Endothelial cell of umbilical vein (primary cell): Measurements from ENCODE around the gene MYO9A. TPM values are rescaled to one million over a fixed set of nuclear protein-coding genes. Genes with fewer than 3 reads are reported as not detected.

Experiments
- BruUV-seq: library from RNA; stranded (reverse); fragments of 400-500 nt; replicated peaks from 2 replicates; lab custom pipeline; 2021; lab: Mats Ljungman, UMichigan
- CTCF ChIA-PET: fragments of 300-600, 350-600 bp; sonication (Branson Sonifier 250); formaldehyde crosslinking; loops from one replicate; lab custom pipeline; 2021; ENCODE audit warnings: antibody characterized with exemption, inconsistent platforms; lab: Charles Lee
- POLR2A ChIA-PET: fragments of 300-600, 350-600 bp; sonication (Branson Sonifier 250); formaldehyde crosslinking; loops from one replicate; lab custom pipeline; 2021; ENCODE audit warnings: antibody characterized with exemption, inconsistent platforms; lab: Charles Lee
- DNase-seq: peaks from one replicate; pipeline ENCODE4 v3.0.0-alpha.2; 2011; ENCODE audit warnings: low read depth, low spot score
- FAIRE-seq: peaks from 2 replicates; lab custom pipeline; 2011; peaks lifted over from hg19 to GRCh38; lab: Jason Lieb, UNC
- H2AFZ ChIP-seq: 2 replicates; pipeline ENCODE4 v1.6.0; 2012; ENCODE audit warnings: low read depth, low read length, control low read depth, inconsistent platforms
- H3K27ac ChIP-seq: 2 replicates; pipeline ENCODE4 v1.5.1; 2011; ENCODE audit warnings: low read depth, mild to moderate bottlenecking, control low read depth, low read length, moderate library complexity; ENCODE audit not compliant: insufficient read depth
- H3K27me3 ChIP-seq, 2 experiments: 2 replicates each; pipeline versions ENCODE4 v1.6.0 to v1.6.1; 2011; ENCODE audit warnings: low read length in 2 of 2, mixed read lengths in 1 of 2; ENCODE audit not compliant: control insufficient read depth in 2 of 2, insufficient read depth in 2 of 2
- H3K36me3 ChIP-seq, 2 experiments: 2 replicates in 1 of 2; 3 replicates in 1 of 2; pipeline ENCODE4 v1.5.1; 2011; ENCODE audit warnings: low read length in 2 of 2, mild to moderate bottlenecking in 1 of 2, moderate library complexity in 1 of 2; ENCODE audit not compliant: control insufficient read depth in 2 of 2, insufficient read depth in 2 of 2; ENCODE audit errors: extremely low read depth in 1 of 2
- H3K4me1 ChIP-seq: 3 replicates; pipeline ENCODE4 v1.5.1; 2011; ENCODE audit warnings: mild to moderate bottlenecking, low read length; ENCODE audit not compliant: control insufficient read depth, insufficient read depth; ENCODE audit errors: extremely low read depth
- H3K4me2 ChIP-seq: 2 replicates; pipeline ENCODE4 v1.6.1; 2011; ENCODE audit warnings: low read length, control low read depth, mixed read lengths; ENCODE audit not compliant: insufficient read depth
- H3K4me3 ChIP-seq, 3 experiments: fragments of 200-600 bp in 1 of 3; sonication (generic), shearing (Covaris generic) in 1 of 3; replicated peaks in 1 of 3; 2 replicates each; pipeline ENCODE4 v1.5.1; 2011 to 2016; ENCODE audit warnings: control low read depth in 3 of 3, low read length in 3 of 3, mild to moderate bottlenecking in 2 of 3, inconsistent platforms in 1 of 3, low read depth in 1 of 3, moderate library complexity in 1 of 3; ENCODE audit not compliant: insufficient read depth in 1 of 3
- H3K79me2 ChIP-seq: 2 replicates; pipeline ENCODE4 v1.6.0; 2012; ENCODE audit warnings: low read length, inconsistent platforms; ENCODE audit not compliant: control insufficient read depth, insufficient read depth
- H3K9ac ChIP-seq: replicated peaks from 2 replicates; pipeline ENCODE3; 2011; ENCODE audit warnings: low read length, control low read depth; ENCODE audit not compliant: insufficient read depth; ENCODE audit errors: extremely low read depth
- H3K9me1 ChIP-seq: replicated peaks from 3 replicates; pipeline ENCODE4 v1.6.0; 2011; ENCODE audit warnings: mild to moderate bottlenecking, low read length; ENCODE audit not compliant: control insufficient read depth, insufficient read depth; ENCODE audit errors: extremely low read depth
- H3K9me3 ChIP-seq: replicated peaks from 2 replicates; pipeline ENCODE4 v1.5.1; 2012; ENCODE audit warnings: low read length, inconsistent platforms; ENCODE audit not compliant: control insufficient read depth, insufficient read depth
- H4K20me1 ChIP-seq: replicated peaks from 2 replicates; pipeline ENCODE3; 2011; ENCODE audit warnings: mild to moderate bottlenecking, low read length; ENCODE audit not compliant: control insufficient read depth, insufficient read depth; ENCODE audit errors: extremely low read depth
- CTCF ChIP-seq, 2 donors: IDR thresholded peaks; 1 replicate in 1 of 2; 2 replicates in 1 of 2; pipeline ENCODE4 v1.5.1; 2011; ENCODE audit warnings: low read length in 2 of 2, mild to moderate bottlenecking in 2 of 2, moderate library complexity in 2 of 2, control low read depth in 1 of 2, inconsistent platforms in 1 of 2, low read depth in 1 of 2; ENCODE audit not compliant: insufficient read depth in 1 of 2; ENCODE audit errors: extremely low read depth in 1 of 2
- EZH2 ChIP-seq: IDR thresholded peaks from 2 replicates; pipeline ENCODE4 v1.6.1; 2012; ENCODE audit warnings: borderline replicate concordance, low read depth, mild to moderate bottlenecking, moderate library complexity, low read length, inconsistent platforms; ENCODE audit not compliant: severe bottlenecking
- FOS ChIP-seq: IDR thresholded peaks from 2 replicates; pipeline ENCODE4 v1.6.1; 2011; ENCODE audit warnings: mild to moderate bottlenecking, low read length, moderate library complexity, borderline replicate concordance; ENCODE audit not compliant: insufficient read depth
- GATA2 ChIP-seq: IDR thresholded peaks from 2 replicates; pipeline ENCODE4 v1.7.0; 2011; ENCODE audit warnings: low read depth, mild to moderate bottlenecking, moderate library complexity, mixed read lengths, low read length; ENCODE audit not compliant: insufficient read length, insufficient read depth
- JUN ChIP-seq: IDR thresholded peaks from 2 replicates; pipeline ENCODE4 v1.6.1; 2011; ENCODE audit warnings: borderline replicate concordance, low read depth; ENCODE audit not compliant: insufficient read length, insufficient read depth
- MAX ChIP-seq: IDR thresholded peaks from 2 replicates; pipeline ENCODE4 v1.6.1; 2011; ENCODE audit not compliant: insufficient read depth, insufficient read length
- MYC ChIP-seq: IDR thresholded peaks from one replicate; pipeline ENCODE4 v1.6.1; 2011; ENCODE audit warnings: mild to moderate bottlenecking, low read depth, low read length
- POLR2A ChIP-seq: IDR thresholded peaks from 2 replicates; pipeline ENCODE4 v1.6.1; 2012; ENCODE audit warnings: low read depth, mild to moderate bottlenecking, control low read depth, low read length
- POLR2AphosphoS5 ChIP-seq: IDR thresholded peaks from 2 replicates; pipeline ENCODE4 v1.6.1; 2012; ENCODE audit warnings: low read depth, mild to moderate bottlenecking, control low read depth, low read length, moderate library complexity; ENCODE audit not compliant: insufficient read depth
- dilution Hi-C: fragments of 300-500 bp; cut with MboI; formaldehyde crosslinking; loops from one replicate; pipeline ENCODE4 v1.15.0; 2019; ENCODE audit warnings: low sequenced_read_pairs; ENCODE audit not compliant: extremely low pct_ligation_motif_present
- intact Hi-C: fragments of 100-400 bp; cut with micrococcal nuclease; formaldehyde crosslinking; loops from one replicate; pipeline ENCODE4 v1.10.0; 2022
- polyA plus RNA-seq, 4 experiments: library from polyadenylated mRNA; depleted of rRNA in 3 of 4; stranded (reverse) in 3 of 4; unstranded in 1 of 4; fragments of >200 nt; gene quantifications; 2 replicates each; pipeline versions ENCODE4 v1.2.1 to v1.2.3, GENCODE V29; 2011 to 2012; ENCODE audit warnings: missing spikeins in 1 of 4
- total RNA-seq: library from RNA; stranded (reverse); gene quantifications from 2 replicates; pipeline ENCODE4 v1.2.3, GENCODE V29; 2021

MYO9A gene
- total and polyA plus RNA-seq, 2 donors (not counting 3 experiments of a cell fraction or from before 2014, with no cell fraction given), result 6.4 to 30.3 TPM

GRCh38 chr15:72130272-72130671 is 12.3 kb upstream of the MYO9A start:
- DNase-seq (no peak), FAIRE-seq (no peak)
- H4K20me1 ChIP-seq, result no peaks in the 10 kb centered on the region
- intact Hi-C loops, result no loop called here
- H3K4me1 ChIP-seq, result no peaks in the 10 kb centered on the region
- no peak overlapping the region for H3K4me3 ChIP-seq
- no peaks in the 10 kb centered on the region for H3K9me3 ChIP-seq
- no TSS peak for BruUV-seq
- H3K27ac ChIP-seq, result no peak overlapping the region
- H3K9me1 ChIP-seq, result no peaks in the 10 kb centered on the region
- POLR2A ChIA-PET, result interaction anchor here (1.4 kb wide), 1 partner anchor 12 kb away, joined by 3 read pairs; the partner anchor contains the start of genes MYO9A and SENP8
- no peaks in the 10 kb centered on the region for H3K36me3 ChIP-seq
- H2AFZ ChIP-seq, result no peak overlapping the region
- dilution Hi-C loops, result no loop called here
- H3K27me3 ChIP-seq, result no peaks in the 10 kb centered on the region
- CTCF ChIA-PET, result interaction anchor here (0.9 to 1.1 kb wide), 2 partner anchors 41 to 378 kb away, joined by 3 to 4 read pairs; no protein-coding TSS in a partner anchor
- no peaks in the 10 kb centered on the region for H3K79me2 ChIP-seq
- TF ChIP-seq MAX (no peak), POLR2A (no peak), EZH2 (no peak), MYC (no peak), GATA2 (no peak), CTCF (IDR thresholded peaks at IDR 0.05; ENCODE audit: extremely low read depth in 1 of 2, insufficient read depth in 1 of 2, low read depth in 1 of 2, low read length in 2 of 2) (no peak), POLR2AphosphoS5 (no peak), JUN (no peak), FOS (no peak)
- H3K4me2 ChIP-seq, result no peak overlapping the region
- H3K9ac ChIP-seq, result no peak overlapping the region
